Neural progenitor cell (in vitro differentiated cells): Measurements from ENCODE around the gene COL21A1.

ENCODE experiments used
- CTCF ChIP-seq: fragments of 200-600 bp; sonication (generic); IDR thresholded peaks from 2 replicates; pipeline ENCODE4 v1.5.1; 2017; ENCODE audit warnings: antibody characterized with exemption, mild to moderate bottlenecking
- EZH2phosphoT487 ChIP-seq: fragments of 200-600 bp; sonication (generic); IDR thresholded peaks from 2 replicates; pipeline ENCODE4 v1.6.1; 2017; ENCODE audit warnings: antibody characterized with exemption

GRCh38 chr6:56043076-56043475, 204.3 kb downstream of the COL21A1 start:
- TF ChIP-seq CTCF (no peak), EZH2phosphoT487 (no peak)
